ENCODE data around the gene PKHD1. TPM values are rescaled to one million over a fixed set of nuclear protein-coding genes. Genes with fewer than 3 reads are reported as not detected.

PKHD1 gene
- total RNA-seq, 4 donors from 2014 or later, result 0.12 TPM; not detected in 3

GRCh38 chr6:51651132-51651817 is 436.1 kb downstream of the PKHD1 start:
- TF ChIP-seq, protein P1, sequence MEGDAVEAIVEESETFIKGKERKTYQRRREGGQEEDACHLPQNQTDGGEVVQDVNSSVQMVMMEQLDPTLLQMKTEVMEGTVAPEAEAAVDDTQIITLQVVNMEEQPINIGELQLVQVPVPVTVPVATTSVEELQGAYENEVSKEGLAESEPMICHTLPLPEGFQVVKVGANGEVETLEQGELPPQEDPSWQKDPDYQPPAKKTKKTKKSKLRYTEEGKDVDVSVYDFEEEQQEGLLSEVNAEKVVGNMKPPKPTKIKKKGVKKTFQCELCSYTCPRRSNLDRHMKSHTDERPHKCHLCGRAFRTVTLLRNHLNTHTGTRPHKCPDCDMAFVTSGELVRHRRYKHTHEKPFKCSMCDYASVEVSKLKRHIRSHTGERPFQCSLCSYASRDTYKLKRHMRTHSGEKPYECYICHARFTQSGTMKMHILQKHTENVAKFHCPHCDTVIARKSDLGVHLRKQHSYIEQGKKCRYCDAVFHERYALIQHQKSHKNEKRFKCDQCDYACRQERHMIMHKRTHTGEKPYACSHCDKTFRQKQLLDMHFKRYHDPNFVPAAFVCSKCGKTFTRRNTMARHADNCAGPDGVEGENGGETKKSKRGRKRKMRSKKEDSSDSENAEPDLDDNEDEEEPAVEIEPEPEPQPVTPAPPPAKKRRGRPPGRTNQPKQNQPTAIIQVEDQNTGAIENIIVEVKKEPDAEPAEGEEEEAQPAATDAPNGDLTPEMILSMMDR (IDR thresholded peaks at IDR 0.05), result no peak
- no peak for ATAC-seq (ENCODE audit: low FRiP score)
- no peak for DNase-seq (ENCODE audit: low spot score)

- no peak for DNase-seq (ENCODE audit: low spot score)
- ATAC-seq (ENCODE audit: low FRiP score), result no peak
- TF ChIP-seq, protein P1 (IDR thresholded peaks at IDR 0.05), result no peak
These were observed 438.6 kb downstream of the PKHD1 start for GRCh38 chr6:51648774-51649173.

GRCh38 chr6:51648236-51648635 is 439.2 kb downstream of the PKHD1 start:
- ATAC-seq (ENCODE audit: low FRiP score), result no peak
- TF ChIP-seq, protein P1 (IDR thresholded peaks at IDR 0.05), result no peak
- no peak for DNase-seq (ENCODE audit: low spot score)

DNA sequence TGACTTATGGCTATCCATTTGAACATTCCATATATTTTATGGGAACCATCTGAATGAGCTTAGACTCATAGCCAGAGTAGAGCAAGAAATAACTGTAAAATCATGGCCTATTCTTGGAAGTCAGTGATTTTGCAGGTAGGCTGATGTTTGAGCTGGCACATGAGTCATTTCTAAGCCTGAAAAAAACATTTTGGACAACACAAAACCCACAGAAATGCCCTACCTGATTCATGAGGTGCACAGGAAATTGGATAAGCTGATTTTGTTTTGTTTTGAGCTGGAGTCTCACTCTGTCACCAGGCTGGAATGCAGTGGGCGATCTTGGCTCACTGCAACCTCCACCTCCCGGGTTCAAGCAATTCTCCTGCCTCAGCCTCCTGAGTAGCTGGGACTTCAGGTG is 443.0 kb downstream of the PKHD1 start:
- DNase-seq (ENCODE audit: low spot score) (no peak), ATAC-seq (ENCODE audit: low FRiP score) (no peak)
- TF ChIP-seq, protein P1 (IDR thresholded peaks at IDR 0.05), result no peak

DNA sequence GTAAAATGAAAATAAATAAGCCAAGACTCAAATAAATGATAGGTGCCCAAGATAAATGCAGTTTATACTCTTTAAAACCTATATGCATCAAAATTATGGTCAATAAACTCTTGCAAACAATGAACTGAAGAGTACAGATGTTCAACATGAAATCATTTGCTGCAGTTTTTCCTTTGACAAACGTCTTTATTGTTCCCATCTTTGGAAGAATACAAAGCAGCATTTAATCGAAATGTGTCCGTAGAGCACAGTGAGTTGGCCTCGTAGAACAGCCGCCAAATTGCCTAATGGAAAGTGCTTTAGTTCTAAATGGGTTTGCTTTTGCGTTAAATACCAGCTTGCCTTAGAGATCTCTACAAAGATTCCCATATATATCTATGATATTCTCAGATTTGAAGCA is 447.4 kb downstream of the PKHD1 start:
- TF ChIP-seq, protein P1 (IDR thresholded peaks at IDR 0.05), result no peak
- no peak for DNase-seq (ENCODE audit: low spot score)
- ATAC-seq (ENCODE audit: low FRiP score), result no peak

- TF ChIP-seq, protein P1 (IDR thresholded peaks at IDR 0.05), result no peak
- ATAC-seq (ENCODE audit: low FRiP score), result no peak
- DNase-seq (ENCODE audit: low spot score), result no peak
These were observed 454.0 kb downstream of the PKHD1 start for GRCh38 chr6:51633424-51633823.

DNA sequence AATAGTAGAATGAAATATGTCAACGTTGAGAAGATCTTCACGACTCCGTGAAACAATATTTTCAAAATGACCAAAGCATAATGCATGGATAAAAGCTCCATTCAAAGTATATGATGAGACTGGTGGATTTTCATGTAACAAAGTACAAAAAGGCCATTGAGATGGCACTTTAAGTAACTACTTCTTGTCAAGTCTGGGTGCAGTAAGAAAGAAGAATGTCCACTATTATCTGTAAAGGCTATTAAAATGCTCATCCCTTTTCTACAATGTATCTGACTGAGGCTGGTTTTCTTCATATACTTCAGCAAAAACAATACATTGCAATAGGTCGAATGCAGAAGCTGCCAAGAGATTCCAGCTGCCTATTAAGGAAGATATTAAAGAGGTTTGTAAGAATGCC is 457.4 kb downstream of the PKHD1 start:
- DNase-seq (ENCODE audit: low spot score) (no peak), ATAC-seq (ENCODE audit: low FRiP score) (no peak)
- TF ChIP-seq, protein P1 (IDR thresholded peaks at IDR 0.05), result no peak

Measured in omental fat pad (tissue), 4 donors.